Breast epithelium (tissue), 4 donors: ENCODE measurements around the gene CST3. TPM values are rescaled to one million over a fixed set of nuclear protein-coding genes. Genes with fewer than 3 reads are reported as not detected.

Experiments
- DNase-seq, 2 donors: peaks; one replicate each; pipeline ENCODE4 v3.0.0-alpha.2; 2019; ENCODE audit warnings: low spot score in 2 of 2
- H3K27ac ChIP-seq, 2 donors: fragments of 200-600 bp; sonication (generic) in 1 of 2; one replicate each; pipeline ENCODE4 v1.5.1; 2016 to 2019; ENCODE audit warnings: mild to moderate bottlenecking in 1 of 2
- H3K27me3 ChIP-seq, 2 donors: fragments of 200-600 bp; sonication (generic) in 1 of 2; one replicate each; pipeline versions ENCODE4 v1.5.1 to v1.6.0; 2017 to 2019; ENCODE audit warnings: control low read depth in 1 of 2, mild to moderate bottlenecking in 1 of 2
- H3K36me3 ChIP-seq: fragments of 200-600 bp; one replicate; pipeline ENCODE4 v1.5.1; 2019
- H3K4me1 ChIP-seq, 2 donors: fragments of 200-600 bp; sonication (generic); one replicate each; pipeline ENCODE4 v1.5.1; 2016 to 2019; ENCODE audit warnings: control low read depth in 1 of 2
- H3K4me3 ChIP-seq, 3 donors: fragments of 200-600 bp; sonication (generic); 1 replicate in 2 of 3; 2 replicates in 1 of 3; pipeline ENCODE4 v1.5.1; 2016 to 2019; ENCODE audit warnings: mild to moderate bottlenecking in 3 of 3, moderate library complexity in 2 of 3
- H3K9me3 ChIP-seq, 2 donors: fragments of 200-600 bp; sonication (generic) in 1 of 2; one replicate each; pipeline ENCODE4 v1.5.1; 2016 to 2019; ENCODE audit warnings: control low read depth in 1 of 2
- POLR2A ChIP-seq: fragments of 450-650 bp; IDR thresholded peaks from one replicate; pipeline ENCODE4 v1.6.1; 2016; ENCODE audit warnings: antibody characterized with exemption, mild to moderate bottlenecking, moderate library complexity
- POLR2AphosphoS5 ChIP-seq, 3 donors: sonication (generic); formaldehyde crosslinking; IDR thresholded peaks; one replicate each; pipeline ENCODE4 v1.6.1; 2017; ENCODE audit warnings: antibody characterized with exemption in 3 of 3
- intact Hi-C: fragments of 100-400 bp; cut with DNase I; formaldehyde crosslinking; loops from one replicate; pipeline ENCODE4 v1.15.1; 2023; ENCODE audit warnings: low total_unique reads
- total RNA-seq, 3 donors: library from RNA; depleted of rRNA; stranded (reverse); fragments of >200 nt; gene quantifications; one replicate each; pipeline ENCODE4 v1.1.0, GENCODE V29; 2016
- TF ChIP-seq, protein P1 (sequence below), 3 donors: fragments of 450-650 bp; IDR thresholded peaks; one replicate each; pipeline ENCODE4 v1.5.1; 2016 to 2017; ENCODE audit warnings: antibody characterized with exemption in 3 of 3, mild to moderate bottlenecking in 3 of 3, moderate library complexity in 3 of 3

The CST3 gene
- total RNA-seq, 3 donors from 2014 or later, result 498 to 1,982 (median 699) TPM

DNA sequence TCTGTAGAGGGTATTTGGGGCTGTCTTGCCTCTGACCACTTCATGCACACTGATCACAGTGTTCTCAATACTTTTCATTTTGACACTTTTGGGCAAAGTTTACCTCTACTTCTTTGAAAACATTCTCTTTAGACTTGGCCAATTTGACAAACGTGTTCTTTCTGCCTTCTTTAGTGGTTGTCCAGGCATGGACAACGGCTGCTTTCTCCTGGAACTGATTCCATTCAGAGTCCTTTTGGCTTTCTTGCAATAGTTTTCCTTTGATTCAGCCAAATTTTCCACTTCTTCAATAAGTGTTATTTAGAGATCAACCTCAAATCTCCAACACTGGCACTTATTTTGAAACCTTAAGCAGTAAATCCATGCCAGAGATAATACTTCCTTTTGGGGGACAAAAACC is 25.4 kb downstream of the CST3 start:
- peak overlapping the region in 1 of 2 donors; percentile 7 for H3K27ac ChIP-seq
- intact Hi-C loops, result loop anchor here (10.0 kb wide), 1 partner anchor 552 kb away; no protein-coding TSS in a partner anchor

DNA sequence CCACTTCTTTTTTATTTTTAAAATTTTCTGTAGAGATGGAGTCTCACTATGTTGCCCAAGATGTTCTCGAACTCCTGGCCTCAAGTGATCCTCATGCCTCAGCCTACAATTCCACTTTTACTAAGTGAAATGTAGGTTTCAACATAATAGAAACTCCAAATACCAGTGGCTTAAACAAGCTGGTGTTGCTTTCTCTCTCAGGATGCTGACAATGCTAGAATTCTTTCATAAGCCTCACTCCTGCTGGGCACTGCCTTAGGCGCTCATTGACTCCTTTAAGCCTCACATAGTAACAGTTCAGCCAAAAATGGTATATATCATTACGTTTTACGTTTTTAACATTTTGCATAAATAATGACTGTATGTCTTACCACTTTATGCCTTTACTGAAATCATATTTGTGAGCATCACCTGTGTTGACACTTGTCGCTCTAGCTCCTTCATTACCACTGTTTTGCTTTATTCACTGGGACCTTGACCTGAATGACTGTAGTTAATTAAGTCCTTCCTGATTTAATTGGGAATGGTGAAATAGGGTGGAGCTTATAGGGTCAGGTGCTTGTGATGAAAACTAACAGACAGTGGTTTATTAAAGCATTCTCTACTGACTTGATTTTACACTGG is 28.2 kb downstream of the CST3 start:
- H3K27ac ChIP-seq, result no peak overlapping the region
- intact Hi-C loops, result loop anchor here (10.0 kb wide), 1 partner anchor 555 kb away; no protein-coding TSS in a partner anchor
- no peak for DNase-seq
- no peak overlapping the region for H3K4me3 ChIP-seq
- TF ChIP-seq, protein P1, sequence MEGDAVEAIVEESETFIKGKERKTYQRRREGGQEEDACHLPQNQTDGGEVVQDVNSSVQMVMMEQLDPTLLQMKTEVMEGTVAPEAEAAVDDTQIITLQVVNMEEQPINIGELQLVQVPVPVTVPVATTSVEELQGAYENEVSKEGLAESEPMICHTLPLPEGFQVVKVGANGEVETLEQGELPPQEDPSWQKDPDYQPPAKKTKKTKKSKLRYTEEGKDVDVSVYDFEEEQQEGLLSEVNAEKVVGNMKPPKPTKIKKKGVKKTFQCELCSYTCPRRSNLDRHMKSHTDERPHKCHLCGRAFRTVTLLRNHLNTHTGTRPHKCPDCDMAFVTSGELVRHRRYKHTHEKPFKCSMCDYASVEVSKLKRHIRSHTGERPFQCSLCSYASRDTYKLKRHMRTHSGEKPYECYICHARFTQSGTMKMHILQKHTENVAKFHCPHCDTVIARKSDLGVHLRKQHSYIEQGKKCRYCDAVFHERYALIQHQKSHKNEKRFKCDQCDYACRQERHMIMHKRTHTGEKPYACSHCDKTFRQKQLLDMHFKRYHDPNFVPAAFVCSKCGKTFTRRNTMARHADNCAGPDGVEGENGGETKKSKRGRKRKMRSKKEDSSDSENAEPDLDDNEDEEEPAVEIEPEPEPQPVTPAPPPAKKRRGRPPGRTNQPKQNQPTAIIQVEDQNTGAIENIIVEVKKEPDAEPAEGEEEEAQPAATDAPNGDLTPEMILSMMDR (IDR thresholded peaks at IDR 0.05), result no peak
- TF ChIP-seq POLR2A, result no peak
- TF ChIP-seq POLR2AphosphoS5 (IDR thresholded peaks at IDR 0.05), result no peak
- no peaks in the 10 kb centered on the region for H3K9me3 ChIP-seq
- no peaks in the 10 kb centered on the region for H3K36me3 ChIP-seq
- no peaks in the 10 kb centered on the region for H3K27me3 ChIP-seq
- no peaks in the 10 kb centered on the region for H3K4me1 ChIP-seq

More for the DNA sequence above, 25.4 kb downstream of the CST3 start:
- TF ChIP-seq POLR2AphosphoS5 (IDR thresholded peaks at IDR 0.05), result no peak
- H3K36me3 ChIP-seq, result no peaks in the 10 kb centered on the region
- H3K9me3 ChIP-seq, result no peaks in the 10 kb centered on the region
- H3K4me1 ChIP-seq, result no peaks in the 10 kb centered on the region
- no peak for DNase-seq
- no peaks in the 10 kb centered on the region for H3K27me3 ChIP-seq
- no peak overlapping the region for H3K4me3 ChIP-seq

DNA sequence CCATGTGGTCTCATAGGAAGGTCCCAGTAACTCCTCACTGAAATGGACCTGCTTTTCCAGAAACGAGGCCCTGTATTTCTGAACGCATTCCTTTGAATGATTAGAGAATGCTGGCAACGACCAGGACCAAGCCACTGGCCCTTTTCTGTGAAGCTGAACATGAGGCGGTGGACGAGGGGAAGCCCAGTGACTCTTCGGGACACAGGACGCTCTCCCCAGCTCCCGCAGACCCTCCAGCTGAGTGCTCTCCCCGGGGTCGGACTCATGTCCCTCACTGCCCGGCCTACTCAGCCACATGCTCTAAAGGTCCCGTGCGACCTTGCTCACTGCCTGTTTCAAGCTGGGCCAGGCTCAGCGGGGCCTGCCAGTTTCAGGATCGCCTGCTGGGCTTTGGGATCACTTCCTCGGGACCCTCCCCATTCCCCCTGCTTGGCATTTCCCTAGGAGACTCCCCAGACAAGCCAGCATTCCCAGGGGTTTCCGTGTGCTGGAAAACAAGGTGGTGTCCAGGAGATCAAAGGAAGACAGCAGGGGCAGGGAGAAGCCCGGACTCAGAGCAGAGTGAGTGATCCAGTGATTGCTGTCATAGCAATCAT is 29.4 kb downstream of the CST3 start:
- TF ChIP-seq POLR2AphosphoS5 (IDR thresholded peaks at IDR 0.05), result no peak
- TF ChIP-seq, protein P1 (IDR thresholded peaks at IDR 0.05), result no peak
- TF ChIP-seq POLR2A, result no peak
- H3K4me3 ChIP-seq, result no peak overlapping the region
- no peak for DNase-seq
- no peaks in the 10 kb centered on the region for H3K36me3 ChIP-seq
- no peaks in the 10 kb centered on the region for H3K27me3 ChIP-seq
- no peak overlapping the region for H3K27ac ChIP-seq
- no peaks in the 10 kb centered on the region for H3K4me1 ChIP-seq
- intact Hi-C loops, result no loop called here
- no peaks in the 10 kb centered on the region for H3K9me3 ChIP-seq

DNA sequence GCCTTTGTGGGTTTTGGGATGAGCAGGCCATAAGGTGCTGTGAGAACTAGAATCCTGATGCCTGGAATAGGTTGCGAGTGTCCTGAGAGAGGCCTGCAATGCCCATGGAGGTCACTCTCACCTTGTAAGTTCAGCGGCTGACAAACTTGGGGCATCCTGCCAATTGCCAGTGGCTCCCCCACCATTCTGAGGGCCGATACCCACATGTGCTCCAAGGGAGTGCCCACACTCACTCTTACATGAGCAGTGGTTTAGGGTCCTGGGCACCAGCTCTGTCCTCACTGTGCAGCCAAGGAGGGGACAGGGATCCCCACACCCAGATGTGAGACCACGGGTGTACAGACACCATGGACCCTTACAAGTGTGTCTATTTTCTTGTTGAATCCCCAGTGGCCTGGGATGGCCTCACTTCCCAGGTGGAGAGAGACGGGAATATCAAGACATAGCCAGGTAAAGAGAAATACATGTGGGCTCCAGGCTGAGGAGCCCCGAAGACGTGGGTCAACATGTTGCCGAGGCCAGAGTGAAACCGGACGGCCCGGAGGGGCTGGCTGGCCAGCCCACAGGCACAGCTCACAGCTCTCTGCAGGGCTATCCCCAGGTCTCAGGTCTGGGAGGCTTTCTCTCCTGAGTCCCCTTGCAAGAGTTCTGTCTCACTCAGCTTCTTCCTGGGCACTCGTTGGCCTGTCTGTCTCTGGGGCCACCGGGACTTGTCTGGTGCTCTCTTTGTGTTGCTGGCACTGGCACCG is 30.1 kb downstream of the CST3 start:
- Histone ChIP-seq H3K36me3 (no peaks in the 10 kb centered on the region), H3K4me3 (no peak overlapping the region), H3K9me3 (no peaks in the 10 kb centered on the region), H3K27ac (no peak overlapping the region), H3K4me1 (no peaks in the 10 kb centered on the region), H3K27me3 (no peaks in the 10 kb centered on the region)
- intact Hi-C loops, result no loop called here
- no peak for DNase-seq
- no peak for TF ChIP-seq POLR2AphosphoS5 (IDR thresholded peaks at IDR 0.05)
- TF ChIP-seq, protein P1 (IDR thresholded peaks at IDR 0.05), result no peak
- no peak for TF ChIP-seq POLR2A

DNA sequence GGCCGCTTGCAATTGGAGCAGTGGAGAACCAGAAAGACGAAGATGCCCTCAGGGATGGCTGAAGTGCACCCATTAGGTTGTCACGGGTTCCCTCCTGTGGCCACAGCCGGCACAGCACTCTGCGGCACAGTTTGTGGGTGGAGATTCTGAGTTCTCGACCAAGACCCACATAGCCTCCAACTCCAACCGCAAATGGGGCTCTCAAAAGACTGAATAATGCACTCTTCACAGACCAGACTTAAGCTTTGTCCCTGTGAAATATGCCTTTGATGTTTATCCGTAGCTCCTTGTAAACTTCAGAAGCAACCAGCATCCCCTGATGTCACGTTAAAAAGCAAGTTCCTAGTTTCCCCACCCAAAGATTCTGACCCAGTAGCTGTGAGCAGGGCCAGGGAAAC is 31.1 kb downstream of the CST3 start:
- peak; percentile 68 to 85 for DNase-seq
- intact Hi-C loops, result no loop called here

More for the DNA sequence above, 31.1 kb downstream of the CST3 start:
- Histone ChIP-seq H3K4me1 (no peaks in the 10 kb centered on the region), H3K27ac (no peak overlapping the region), H3K4me3 (no peak overlapping the region), H3K36me3 (no peaks in the 10 kb centered on the region), H3K27me3 (no peaks in the 10 kb centered on the region), H3K9me3 (no peaks in the 10 kb centered on the region)
- TF ChIP-seq POLR2A, result no peak
- peak in 2 of 3 donors; percentile 25 to 28 for TF ChIP-seq POLR2AphosphoS5 (IDR thresholded peaks at IDR 0.05)
- TF ChIP-seq, protein P1 (IDR thresholded peaks at IDR 0.05), result peak; percentile 69 to 95 (median 93)
